Osteoblast (primary cell): ENCODE data around the gene COPS6. TPM values are rescaled to one million over a fixed set of nuclear protein-coding genes. Genes with fewer than 3 reads are reported as not detected.

ENCODE experiments used
- DNase-seq: peaks from one replicate; pipeline ENCODE4 v3.0.0; 2011; ENCODE audit warnings: low spot score, mixed read lengths; ENCODE audit not compliant: insufficient read length; ENCODE audit errors: missing footprints
- H2AFZ ChIP-seq: 2 replicates; pipeline ENCODE4 v1.6.0; 2011; ENCODE audit warnings: mild to moderate bottlenecking, low read length
- H3K27ac ChIP-seq: 2 replicates; pipeline ENCODE4 v1.5.1; 2011; ENCODE audit warnings: mild to moderate bottlenecking, low read depth, low read length, moderate library complexity
- H3K27me3 ChIP-seq: 2 replicates; pipeline ENCODE4 v1.6.0; 2012; ENCODE audit warnings: mild to moderate bottlenecking, control low read depth, inconsistent platforms, low read length, moderate library complexity; ENCODE audit not compliant: insufficient read depth
- H3K36me3 ChIP-seq: 2 replicates; pipeline ENCODE4 v1.5.1; 2011; ENCODE audit warnings: mild to moderate bottlenecking, low read length, control low read depth, moderate library complexity; ENCODE audit not compliant: insufficient read depth
- H3K4me1 ChIP-seq: 2 replicates; pipeline ENCODE4 v1.5.1; 2011; ENCODE audit warnings: mild to moderate bottlenecking, low read length, control low read depth, moderate library complexity; ENCODE audit not compliant: insufficient read depth
- H3K4me2 ChIP-seq: 2 replicates; pipeline ENCODE4 v1.6.0; 2011; ENCODE audit warnings: mild to moderate bottlenecking, low read length; ENCODE audit not compliant: insufficient read depth
- H3K4me3 ChIP-seq: fragments of 200-600 bp; sonication (generic); 3 replicates; pipeline ENCODE4 v1.5.1; 2012; ENCODE audit warnings: mild to moderate bottlenecking, low read length, inconsistent platforms; ENCODE audit not compliant: insufficient read depth
- H3K79me2 ChIP-seq: 2 replicates; pipeline ENCODE4 v1.6.0; 2012; ENCODE audit warnings: mild to moderate bottlenecking, low read length, control low read depth, inconsistent platforms; ENCODE audit not compliant: insufficient read depth
- H3K9me3 ChIP-seq: 2 replicates; pipeline ENCODE4 v1.5.1; 2011; ENCODE audit warnings: low read depth, low read length, control low read depth
- H4K20me1 ChIP-seq: 2 replicates; pipeline ENCODE4 v1.6.0; 2012; ENCODE audit warnings: mild to moderate bottlenecking, low read length, control low read depth; ENCODE audit not compliant: insufficient read depth
- total RNA-seq: library from RNA; depleted of rRNA; stranded (reverse); fragments of >200 nt; gene quantifications from 2 replicates; pipeline ENCODE4 v1.2.3, GENCODE V29; 2012
- TF ChIP-seq, protein P1 (sequence below): IDR thresholded peaks from 2 replicates; pipeline ENCODE4 v1.5.1; 2011; ENCODE audit warnings: mild to moderate bottlenecking, low read depth, low read length, moderate library complexity; ENCODE audit errors: extremely low read depth

The COPS6 gene
- total RNA-seq, 1 donor: 45.6 TPM

DNA sequence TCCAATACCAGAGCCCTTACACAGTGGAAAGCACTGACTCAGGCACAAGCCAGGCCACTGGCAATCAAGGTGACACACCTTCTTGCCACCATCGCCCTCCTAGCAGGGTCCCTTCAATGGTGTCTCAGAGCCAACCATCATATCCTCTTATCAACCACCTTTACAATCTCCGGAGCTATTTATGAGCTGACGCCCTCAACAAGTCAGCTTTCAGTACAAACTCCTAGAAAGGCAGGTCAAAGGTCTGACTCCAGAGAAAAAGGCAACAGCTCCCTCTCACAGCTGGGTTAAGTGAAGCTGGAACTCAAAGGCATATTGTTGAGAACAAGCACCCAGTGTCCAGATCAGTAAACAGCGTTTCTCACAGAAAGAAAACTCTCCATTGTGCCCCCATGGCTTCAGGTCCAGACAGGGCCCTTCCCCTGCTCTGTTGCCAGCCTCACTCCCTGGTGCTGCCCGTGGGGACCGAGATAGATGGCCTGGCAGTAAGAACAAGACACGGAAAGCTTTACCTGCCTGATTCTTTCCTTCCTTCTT, 9.7 kb upstream of the COPS6 start:
- Histone ChIP-seq H3K27me3 (no peaks in the 10 kb centered on the region), H3K79me2 (peaks cover 65% of the 10 kb centered on the region), H3K36me3 (peaks cover 46% of the 10 kb centered on the region), H3K4me1 (peaks cover 17% of the 10 kb centered on the region), H4K20me1 (peaks cover 21% of the 10 kb centered on the region), H3K4me2 (no peak overlapping the region), H3K27ac (no peak overlapping the region), H2AFZ (no peak overlapping the region), H3K9me3 (no peaks in the 10 kb centered on the region), H3K4me3 (no peak overlapping the region)
- DNase-seq: peak; percentile 17
- TF ChIP-seq, protein P1, sequence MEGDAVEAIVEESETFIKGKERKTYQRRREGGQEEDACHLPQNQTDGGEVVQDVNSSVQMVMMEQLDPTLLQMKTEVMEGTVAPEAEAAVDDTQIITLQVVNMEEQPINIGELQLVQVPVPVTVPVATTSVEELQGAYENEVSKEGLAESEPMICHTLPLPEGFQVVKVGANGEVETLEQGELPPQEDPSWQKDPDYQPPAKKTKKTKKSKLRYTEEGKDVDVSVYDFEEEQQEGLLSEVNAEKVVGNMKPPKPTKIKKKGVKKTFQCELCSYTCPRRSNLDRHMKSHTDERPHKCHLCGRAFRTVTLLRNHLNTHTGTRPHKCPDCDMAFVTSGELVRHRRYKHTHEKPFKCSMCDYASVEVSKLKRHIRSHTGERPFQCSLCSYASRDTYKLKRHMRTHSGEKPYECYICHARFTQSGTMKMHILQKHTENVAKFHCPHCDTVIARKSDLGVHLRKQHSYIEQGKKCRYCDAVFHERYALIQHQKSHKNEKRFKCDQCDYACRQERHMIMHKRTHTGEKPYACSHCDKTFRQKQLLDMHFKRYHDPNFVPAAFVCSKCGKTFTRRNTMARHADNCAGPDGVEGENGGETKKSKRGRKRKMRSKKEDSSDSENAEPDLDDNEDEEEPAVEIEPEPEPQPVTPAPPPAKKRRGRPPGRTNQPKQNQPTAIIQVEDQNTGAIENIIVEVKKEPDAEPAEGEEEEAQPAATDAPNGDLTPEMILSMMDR: no peak

DNA sequence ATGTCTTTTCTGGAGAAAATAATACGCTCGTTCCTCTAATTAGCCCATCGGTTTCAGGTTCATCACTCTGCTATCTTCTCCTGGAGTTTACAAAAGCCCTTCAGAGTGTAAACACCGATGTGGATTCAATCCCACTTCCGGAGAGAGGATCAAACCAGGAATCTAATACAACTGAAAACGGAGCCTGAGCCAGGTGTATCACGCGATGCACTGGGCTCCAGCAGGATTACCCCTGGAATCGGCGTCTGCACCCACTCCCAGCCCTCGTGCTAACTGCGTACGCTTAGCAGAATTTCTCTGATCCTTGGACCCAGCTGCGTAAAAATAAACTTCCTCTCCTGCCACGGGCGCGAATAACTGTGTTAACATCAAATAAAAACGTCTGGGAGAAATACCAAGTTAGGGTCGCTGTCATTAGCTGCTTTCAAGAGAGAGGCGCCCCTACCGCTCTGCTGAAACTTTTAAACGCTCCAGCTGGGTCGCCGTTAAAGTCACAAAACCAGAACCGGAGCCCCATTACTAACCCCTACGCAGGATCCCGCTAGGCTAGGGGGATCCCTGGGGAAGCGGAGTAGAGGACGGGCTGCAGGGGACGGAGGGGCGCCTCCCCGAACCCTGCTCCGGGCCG, 7.7 kb upstream of the COPS6 start:
- H3K27ac ChIP-seq: peak overlapping the region; percentile 82
- no peaks in the 10 kb centered on the region for H3K27me3 ChIP-seq
- H4K20me1 ChIP-seq: peaks cover 21% of the 10 kb centered on the region
- peaks cover 52% of the 10 kb centered on the region for H3K79me2 ChIP-seq
- TF ChIP-seq, protein P1: no peak
- H3K36me3 ChIP-seq: peaks cover 27% of the 10 kb centered on the region
- DNase-seq: no peak
- H2AFZ ChIP-seq: peak overlapping the region; percentile 73
- H3K4me2 ChIP-seq: peak overlapping the region; percentile 100
- peaks cover 17% of the 10 kb centered on the region for H3K4me1 ChIP-seq
- H3K4me3 ChIP-seq: peak overlapping the region; percentile 84
- H3K9me3 ChIP-seq: no peaks in the 10 kb centered on the region

DNA sequence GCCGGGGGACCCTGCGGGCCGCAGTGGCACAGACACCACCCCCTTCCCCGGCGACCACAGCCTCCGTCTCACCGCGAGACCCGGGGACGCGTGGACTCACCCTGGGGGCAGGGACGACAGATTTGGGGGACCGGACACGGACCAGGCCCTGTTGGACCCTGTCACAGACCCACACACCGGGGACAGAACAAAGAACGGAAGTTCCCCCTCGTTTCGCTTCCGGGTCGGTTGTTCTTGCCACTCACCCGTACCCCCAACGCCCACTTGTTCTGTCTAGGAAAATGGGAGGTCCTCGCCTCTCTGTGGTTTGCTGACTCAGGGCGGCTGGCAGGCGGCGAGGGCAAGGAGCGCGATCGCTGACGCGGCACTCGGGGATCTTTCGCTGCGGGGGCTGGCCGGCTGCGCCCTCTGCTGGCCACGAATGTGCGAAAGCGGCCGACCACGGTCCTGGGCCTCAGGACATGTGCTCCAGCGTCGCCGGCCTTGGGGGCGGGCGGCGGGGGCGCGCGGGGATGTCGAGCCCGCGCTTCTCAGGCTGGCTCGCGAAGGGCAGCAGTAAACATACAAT, 7.2 kb upstream of the COPS6 start, which contains the start of gene ZNF3:
TSS of gene ZNF3 (minus strand) at position 189 of the 568 bp plus-strand sequence. CDS start 4,366 bp downstream, outside the sequence.
- peak; percentile 98 for DNase-seq
- H3K79me2 ChIP-seq: peaks cover 48% of the 10 kb centered on the region
- peak within 1 kb of the TSS; percentile 100 for H3K4me2 ChIP-seq
- H2AFZ ChIP-seq: peak within 1 kb of the TSS; percentile 73
- H3K27ac ChIP-seq: peak within 1 kb of the TSS; percentile 82
- H3K36me3 ChIP-seq: peaks cover 23% of the 10 kb centered on the region
- TF ChIP-seq, protein P1: peak; percentile 74
- peaks cover 21% of the 10 kb centered on the region for H4K20me1 ChIP-seq
- peaks cover 18% of the 10 kb centered on the region for H3K4me1 ChIP-seq
- no peaks in the 10 kb centered on the region for H3K27me3 ChIP-seq
- H3K4me3 ChIP-seq: peak within 1 kb of the TSS; percentile 84
- H3K9me3 ChIP-seq: no peaks in the 10 kb centered on the region

- no peak overlapping the region for H3K27ac ChIP-seq
- H2AFZ ChIP-seq: no peak overlapping the region
Observed at GRCh38 chr7:100082978-100083377, 5.8 kb upstream of the COPS6 start.

More at GRCh38 chr7:100082978-100083377, 5.8 kb upstream of the COPS6 start:
- Histone ChIP-seq H3K79me2 (peaks cover 36% of the 10 kb centered on the region), H3K4me3 (no peak overlapping the region), H3K36me3 (peaks cover 15% of the 10 kb centered on the region), H3K9me3 (no peaks in the 10 kb centered on the region), H3K4me2 (peak overlapping the region; percentile 71), H3K27me3 (no peaks in the 10 kb centered on the region), H4K20me1 (peaks cover 19% of the 10 kb centered on the region), H3K4me1 (peaks cover 30% of the 10 kb centered on the region)
- TF ChIP-seq, protein P1: no peak
- no peak for DNase-seq
